Fibroblast of pulmonary artery (primary cell): ENCODE measurements around the gene PLAC8.

Experiments used
- DNase-seq: peaks from one replicate; pipeline ENCODE4 v3.0.0-alpha.2; 2010; ENCODE audit warnings: low read depth
- H3K4me3 ChIP-seq: replicated peaks from 2 replicates; pipeline ENCODE4 v1.5.1; 2011; ENCODE audit warnings: low read depth, mild to moderate bottlenecking, control low read depth, low read length, moderate library complexity
- CTCF ChIP-seq: IDR thresholded peaks from 2 replicates; pipeline ENCODE4 v1.5.1; 2011; ENCODE audit warnings: mild to moderate bottlenecking, control low read depth, low read length, inconsistent platforms; ENCODE audit errors: missing control alignments

The PLAC8 gene

GRCh38 chr4:83040269-83040668, 74.3 kb downstream of the PLAC8 start:
- peak; percentile 4 for TF ChIP-seq CTCF
- no peak overlapping the region for H3K4me3 ChIP-seq
- no peak for DNase-seq
